GM12878 (cell line): Measurements from ENCODE around the gene PXT1. TPM values are rescaled to one million over a fixed set of nuclear protein-coding genes. Genes with fewer than 3 reads are reported as not detected.
A peak's percentile ranks its signal among the peaks of the same experiment; 100 is the strongest.

Experiments used
- ATF2 ChIP-seq: IDR thresholded peaks from 2 replicates; pipeline ENCODE4 v1.6.1; 2012; ENCODE audit warnings: low read length, inconsistent platforms
- BCL11A ChIP-seq: IDR thresholded peaks from 2 replicates; pipeline ENCODE4 v1.6.1; 2011; ENCODE audit warnings: low read depth, low read length
- CREM ChIP-seq: IDR thresholded peaks from 2 replicates; pipeline ENCODE4 v1.6.1; 2014; ENCODE audit warnings: antibody characterized with exemption, low read depth
- EP300 ChIP-seq, 2 experiments: fragments of 150-350 bp in 1 of 2; IDR thresholded peaks; 2 replicates each; pipeline ENCODE4 v1.6.1; 2011 to 2012; ENCODE audit warnings: low read depth in 2 of 2, low read length in 2 of 2, borderline replicate concordance in 1 of 2, improper control_type of control experiment in 1 of 2, inconsistent platforms in 1 of 2; ENCODE audit not compliant: control insufficient read depth in 1 of 2
- IKZF2 ChIP-seq, 2 experiments: fragments of 450-650 bp; IDR thresholded peaks; 2 replicates each; pipeline ENCODE4 v1.6.1; 2017; ENCODE audit warnings: mild to moderate bottlenecking in 2 of 2, moderate library complexity in 2 of 2
- JUND ChIP-seq: IDR thresholded peaks from 2 replicates; pipeline ENCODE4 v1.6.1; 2012; ENCODE audit warnings: low read depth, mild to moderate bottlenecking, low read length, improper control_type of control experiment, moderate library complexity
- MEF2A ChIP-seq: IDR thresholded peaks from 2 replicates; pipeline ENCODE4 v1.6.1; 2011; ENCODE audit warnings: low read depth, mild to moderate bottlenecking, low read length, moderate library complexity; ENCODE audit not compliant: insufficient read depth
- PML ChIP-seq: IDR thresholded peaks from 2 replicates; pipeline ENCODE4 v1.6.1; 2012; ENCODE audit warnings: low read length, inconsistent platforms
- STAT3 ChIP-seq: IDR thresholded peaks from 2 replicates; pipeline ENCODE4 v1.6.1; 2011; ENCODE audit warnings: low read depth, low read length, improper control_type of control experiment
- ZNF384 ChIP-seq: IDR thresholded peaks from 2 replicates; pipeline ENCODE4 v1.6.1; 2012; ENCODE audit warnings: low read depth, mild to moderate bottlenecking, low read length, improper control_type of control experiment, borderline replicate concordance
- ZNF687 ChIP-seq: fragments of 450-650 bp; IDR thresholded peaks from 2 replicates; pipeline ENCODE4 v1.6.1; 2017; ENCODE audit warnings: mild to moderate bottlenecking, moderate library complexity
- polyA plus RNA-seq, 11 experiments: library from polyadenylated mRNA; depleted of rRNA in 4 of 11; unstranded in 6 of 11; stranded (reverse) in 5 of 11; fragments of >200 nt; fragmentation: Nextera tagmentation in 4 of 11; fragmentation: Illumina TruSeq in 1 of 11; extraction: Ambion mirVana in 4 of 11; extraction: Trizol in 1 of 11; gene quantifications; 1 replicate in 1 of 11; 2 replicates in 10 of 11; pipeline versions ENCODE4 v1.2.1 to v1.2.3, GENCODE V29; 2011 to 2016; ENCODE audit warnings: inconsistent platforms in 2 of 11, missing spikeins in 2 of 11, low read depth in 1 of 11
- total RNA-seq, 4 experiments: library from RNA; depleted of rRNA in 3 of 4; stranded (reverse); fragments of >200 nt in 3 of 4; fragmentation: Illumina TruSeq in 1 of 4; extraction: Trizol in 1 of 4; gene quantifications; 2 replicates each; pipeline versions ENCODE4 v1.2.1 to v1.2.3, GENCODE V29; 2013 to 2021

PXT1 gene
- total and polyA plus RNA-seq, 10 of the 15 experiments (the other 5 are each of a cell fraction or from before 2014, with no cell fraction given), result 0.27 to 2.9 (median 0.50) TPM

DNA sequence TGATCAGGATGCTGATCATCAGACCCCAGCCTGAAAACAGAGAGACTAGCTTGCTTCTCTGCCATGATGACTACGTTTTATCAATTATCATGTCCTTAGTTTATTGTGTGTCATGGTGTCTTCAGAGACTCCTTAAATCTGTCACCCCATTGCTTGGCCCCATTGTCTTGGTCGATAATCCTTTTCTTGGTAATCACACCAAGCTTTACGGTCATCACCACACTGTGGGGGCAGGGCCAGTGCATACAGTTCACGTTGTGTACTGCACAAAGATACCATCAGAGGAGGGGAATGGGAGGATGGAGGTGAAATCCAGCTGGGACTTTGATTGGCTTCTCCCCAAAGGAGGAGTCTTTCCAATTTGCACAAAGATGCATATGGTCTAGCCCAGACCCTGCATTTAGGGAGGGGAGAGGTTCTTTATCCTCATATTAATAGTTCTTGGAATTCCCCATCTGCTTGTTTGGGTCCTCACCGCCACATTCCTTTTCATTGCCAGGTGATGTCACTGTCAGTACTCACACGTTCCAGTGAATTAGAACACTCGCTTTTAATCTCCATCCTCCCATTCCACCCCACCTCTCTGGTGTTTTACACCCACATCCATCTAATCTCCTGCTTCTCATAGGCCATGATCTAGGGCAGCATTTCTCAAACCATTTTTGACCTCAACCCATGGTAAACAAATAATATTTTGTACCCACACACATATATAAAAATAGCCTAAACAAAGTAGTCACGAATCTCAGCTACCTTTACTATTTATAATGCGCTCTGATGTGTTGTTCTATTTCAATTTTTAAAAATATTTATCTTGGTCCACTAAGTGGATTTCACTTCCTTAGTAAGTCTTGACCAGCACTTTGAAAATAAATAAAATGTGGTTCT lies 60.9 kb downstream of the PXT1 start (continued):
- TF ChIP-seq EP300 (IDR thresholded peaks at IDR 0.05; ENCODE audit: borderline replicate concordance in 1 of 2, control insufficient read depth in 1 of 2, low read depth in 2 of 2, low read length in 2 of 2) (peak; percentile 54 to 83; a peak in 3 of 4 replicates), PML (0 out of 2 replicates have a peak, but pooled peaks have one; percentile 37), JUND (peak; percentile 50; the same call in 1 of the 2 replicates), CREM (peak; percentile 24; the same call in 1 of the 2 replicates), ZNF687 (no peak), MEF2A (peak; percentile 89), ATF2 (peak; percentile 69), BCL11A (0 out of 2 replicates have a peak, but pooled peaks have one; percentile 12), ZNF384 (no peak), IKZF2 (IDR thresholded peaks at IDR 0.05) (peak; percentile 27 to 41; a peak in 2 of 4 replicates), STAT3 (no peak)
